HL-60 (cell line): ENCODE measurements around the gene STARD3.
A peak's percentile ranks its signal among the peaks of the same experiment; 100 is the strongest.

Source experiments
- DNase-seq, 2 experiments: peaks; one replicate each; pipeline ENCODE4 v3.0.0-alpha.2; 2010 to 2020; ENCODE audit warnings: low read depth in 1 of 2, low spot score in 1 of 2
- H3K27ac ChIP-seq: fragments of 250-450 bp; sonication (Bioruptor Pico); replicated peaks from 2 replicates; pipeline ENCODE4 v1.5.1; 2020; ENCODE audit warnings: mild to moderate bottlenecking, moderate library complexity
- H3K27me3 ChIP-seq: fragments of 250-450 bp; sonication (Bioruptor Pico); 2 replicates; pipeline ENCODE4 v1.5.1; 2021; ENCODE audit warnings: mild to moderate bottlenecking, moderate library complexity; ENCODE audit not compliant: insufficient read depth, poor library complexity, severe bottlenecking
- H3K4me3 ChIP-seq: replicated peaks from 2 replicates; pipeline ENCODE4 v1.5.1; 2011; ENCODE audit warnings: mild to moderate bottlenecking, control low read depth, low read length; ENCODE audit not compliant: insufficient read depth
- GABPA ChIP-seq: IDR thresholded peaks from 2 replicates; pipeline ENCODE4 v1.6.1; 2012; ENCODE audit warnings: low read depth
- POLR2AphosphoS5 ChIP-seq: IDR thresholded peaks from 2 replicates; pipeline ENCODE4 v1.6.1; 2012; ENCODE audit warnings: low read depth
- SPI1 ChIP-seq: IDR thresholded peaks from 2 replicates; pipeline ENCODE4 v1.6.1; 2012; ENCODE audit warnings: low read depth, mild to moderate bottlenecking, borderline replicate concordance
- TF ChIP-seq, protein P1 (sequence below): IDR thresholded peaks from 2 replicates; pipeline ENCODE4 v1.6.1; 2012; ENCODE audit warnings: low read depth; ENCODE audit not compliant: insufficient replicate concordance
- TF ChIP-seq, protein P2 (sequence below): IDR thresholded peaks from one replicate; pipeline ENCODE4 v1.5.1; 2011; ENCODE audit warnings: low read length, control low read depth, inconsistent platforms; ENCODE audit not compliant: insufficient read depth

Gene STARD3

DNA sequence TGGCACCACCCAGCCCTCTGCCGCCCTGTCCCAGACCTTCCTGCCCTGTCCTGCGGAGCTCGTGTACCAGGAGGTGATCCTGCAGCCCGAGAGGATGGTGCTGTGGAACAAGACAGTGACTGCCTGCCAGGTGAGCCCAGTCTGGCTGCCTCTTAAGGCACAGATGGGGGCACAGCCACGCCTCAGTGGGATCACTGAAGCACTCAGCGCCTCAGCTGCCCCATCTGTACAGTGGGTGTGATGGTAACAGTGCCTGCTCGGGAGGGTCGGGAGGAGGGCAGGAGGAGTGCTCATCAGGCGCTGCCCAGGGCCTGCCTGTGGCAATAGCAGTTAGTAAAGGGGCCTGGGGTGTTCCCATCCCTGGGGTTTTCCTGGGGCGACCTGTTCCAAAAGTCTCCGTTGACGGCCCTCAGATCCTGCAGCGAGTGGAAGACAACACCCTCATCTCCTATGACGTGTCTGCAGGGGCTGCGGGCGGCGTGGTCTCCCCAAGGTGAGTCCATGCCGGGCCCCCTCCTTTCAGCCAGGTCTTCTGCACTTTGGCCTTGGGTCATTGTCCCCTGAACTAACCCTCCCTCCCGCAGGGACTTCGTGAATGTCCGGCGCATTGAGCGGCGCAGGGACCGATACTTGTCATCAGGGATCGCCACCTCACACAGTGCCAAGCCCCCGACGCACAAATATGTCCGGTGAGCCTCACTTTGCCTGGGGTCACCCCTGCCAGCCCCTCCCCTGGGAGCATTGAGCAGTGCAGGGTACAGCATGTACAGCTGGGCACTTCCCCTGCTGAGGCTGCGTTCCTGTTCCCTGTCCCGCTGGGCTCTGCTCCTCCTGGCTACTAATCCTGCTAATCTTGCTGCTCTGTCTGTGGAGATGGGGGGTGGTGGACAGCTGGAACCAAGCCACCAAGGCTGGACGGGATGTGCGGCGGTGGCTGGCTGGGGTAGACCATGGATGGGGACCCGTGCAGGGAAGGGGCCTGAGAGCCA is 23.7 kb downstream of the STARD3 start:
- no peak for DNase-seq
- H3K27me3 ChIP-seq = no peaks in the 10 kb centered on the region
- H3K27ac ChIP-seq = no peak overlapping the region
- no peak overlapping the region for H3K4me3 ChIP-seq
- TF ChIP-seq POLR2AphosphoS5 (no peak), SPI1 (no peak), GABPA (no peak)
- TF ChIP-seq, protein P1, sequence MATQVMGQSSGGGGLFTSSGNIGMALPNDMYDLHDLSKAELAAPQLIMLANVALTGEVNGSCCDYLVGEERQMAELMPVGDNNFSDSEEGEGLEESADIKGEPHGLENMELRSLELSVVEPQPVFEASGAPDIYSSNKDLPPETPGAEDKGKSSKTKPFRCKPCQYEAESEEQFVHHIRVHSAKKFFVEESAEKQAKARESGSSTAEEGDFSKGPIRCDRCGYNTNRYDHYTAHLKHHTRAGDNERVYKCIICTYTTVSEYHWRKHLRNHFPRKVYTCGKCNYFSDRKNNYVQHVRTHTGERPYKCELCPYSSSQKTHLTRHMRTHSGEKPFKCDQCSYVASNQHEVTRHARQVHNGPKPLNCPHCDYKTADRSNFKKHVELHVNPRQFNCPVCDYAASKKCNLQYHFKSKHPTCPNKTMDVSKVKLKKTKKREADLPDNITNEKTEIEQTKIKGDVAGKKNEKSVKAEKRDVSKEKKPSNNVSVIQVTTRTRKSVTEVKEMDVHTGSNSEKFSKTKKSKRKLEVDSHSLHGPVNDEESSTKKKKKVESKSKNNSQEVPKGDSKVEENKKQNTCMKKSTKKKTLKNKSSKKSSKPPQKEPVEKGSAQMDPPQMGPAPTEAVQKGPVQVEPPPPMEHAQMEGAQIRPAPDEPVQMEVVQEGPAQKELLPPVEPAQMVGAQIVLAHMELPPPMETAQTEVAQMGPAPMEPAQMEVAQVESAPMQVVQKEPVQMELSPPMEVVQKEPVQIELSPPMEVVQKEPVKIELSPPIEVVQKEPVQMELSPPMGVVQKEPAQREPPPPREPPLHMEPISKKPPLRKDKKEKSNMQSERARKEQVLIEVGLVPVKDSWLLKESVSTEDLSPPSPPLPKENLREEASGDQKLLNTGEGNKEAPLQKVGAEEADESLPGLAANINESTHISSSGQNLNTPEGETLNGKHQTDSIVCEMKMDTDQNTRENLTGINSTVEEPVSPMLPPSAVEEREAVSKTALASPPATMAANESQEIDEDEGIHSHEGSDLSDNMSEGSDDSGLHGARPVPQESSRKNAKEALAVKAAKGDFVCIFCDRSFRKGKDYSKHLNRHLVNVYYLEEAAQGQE = no peak
- TF ChIP-seq, protein P2, sequence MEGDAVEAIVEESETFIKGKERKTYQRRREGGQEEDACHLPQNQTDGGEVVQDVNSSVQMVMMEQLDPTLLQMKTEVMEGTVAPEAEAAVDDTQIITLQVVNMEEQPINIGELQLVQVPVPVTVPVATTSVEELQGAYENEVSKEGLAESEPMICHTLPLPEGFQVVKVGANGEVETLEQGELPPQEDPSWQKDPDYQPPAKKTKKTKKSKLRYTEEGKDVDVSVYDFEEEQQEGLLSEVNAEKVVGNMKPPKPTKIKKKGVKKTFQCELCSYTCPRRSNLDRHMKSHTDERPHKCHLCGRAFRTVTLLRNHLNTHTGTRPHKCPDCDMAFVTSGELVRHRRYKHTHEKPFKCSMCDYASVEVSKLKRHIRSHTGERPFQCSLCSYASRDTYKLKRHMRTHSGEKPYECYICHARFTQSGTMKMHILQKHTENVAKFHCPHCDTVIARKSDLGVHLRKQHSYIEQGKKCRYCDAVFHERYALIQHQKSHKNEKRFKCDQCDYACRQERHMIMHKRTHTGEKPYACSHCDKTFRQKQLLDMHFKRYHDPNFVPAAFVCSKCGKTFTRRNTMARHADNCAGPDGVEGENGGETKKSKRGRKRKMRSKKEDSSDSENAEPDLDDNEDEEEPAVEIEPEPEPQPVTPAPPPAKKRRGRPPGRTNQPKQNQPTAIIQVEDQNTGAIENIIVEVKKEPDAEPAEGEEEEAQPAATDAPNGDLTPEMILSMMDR = no peak

DNA sequence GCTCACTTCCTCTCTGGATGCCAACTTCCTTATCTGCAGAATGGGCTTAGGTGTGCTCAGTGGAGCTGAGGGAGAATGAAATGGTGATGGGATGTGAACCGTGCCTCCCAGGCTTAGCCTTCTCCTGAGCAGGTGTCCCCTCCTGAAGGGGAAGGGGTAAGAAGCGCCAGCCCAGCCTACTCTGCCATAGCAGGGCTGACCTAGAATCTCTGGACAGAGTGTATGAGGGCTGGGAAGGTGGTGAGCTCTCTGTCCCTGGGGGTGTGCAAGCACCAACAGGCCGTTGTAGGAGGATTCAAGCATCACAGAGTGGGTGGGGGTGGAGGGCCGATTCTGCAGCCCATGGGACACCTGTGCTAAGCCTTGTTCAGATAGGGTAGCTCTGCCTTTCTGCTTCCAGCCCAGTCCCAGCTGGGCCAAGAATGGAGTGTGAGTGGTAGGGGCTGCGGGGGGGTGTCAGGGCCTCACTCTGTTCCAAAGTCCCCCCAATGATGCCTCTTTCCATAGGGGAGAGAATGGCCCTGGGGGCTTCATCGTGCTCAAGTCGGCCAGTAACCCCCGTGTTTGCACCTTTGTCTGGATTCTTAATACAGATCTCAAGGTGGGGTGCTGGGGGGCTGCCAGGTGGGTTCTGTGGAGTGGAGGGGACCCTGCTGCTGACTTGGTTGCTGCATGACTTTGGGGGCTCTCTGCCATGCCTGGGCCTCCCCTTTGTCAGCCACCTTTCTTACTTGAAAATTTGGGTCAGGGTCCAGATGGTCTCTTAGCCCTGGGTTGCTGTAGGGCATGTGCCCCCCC is 25.0 kb downstream of the STARD3 start:
- no peak for DNase-seq
- H3K27me3 ChIP-seq = peaks cover 11% of the 10 kb centered on the region
- H3K4me3 ChIP-seq = no peak overlapping the region
- no peak overlapping the region for H3K27ac ChIP-seq
- peak; percentile 74; the same call in 1 of the 2 replicates for TF ChIP-seq SPI1
- TF ChIP-seq, protein P1 = no peak

DNA sequence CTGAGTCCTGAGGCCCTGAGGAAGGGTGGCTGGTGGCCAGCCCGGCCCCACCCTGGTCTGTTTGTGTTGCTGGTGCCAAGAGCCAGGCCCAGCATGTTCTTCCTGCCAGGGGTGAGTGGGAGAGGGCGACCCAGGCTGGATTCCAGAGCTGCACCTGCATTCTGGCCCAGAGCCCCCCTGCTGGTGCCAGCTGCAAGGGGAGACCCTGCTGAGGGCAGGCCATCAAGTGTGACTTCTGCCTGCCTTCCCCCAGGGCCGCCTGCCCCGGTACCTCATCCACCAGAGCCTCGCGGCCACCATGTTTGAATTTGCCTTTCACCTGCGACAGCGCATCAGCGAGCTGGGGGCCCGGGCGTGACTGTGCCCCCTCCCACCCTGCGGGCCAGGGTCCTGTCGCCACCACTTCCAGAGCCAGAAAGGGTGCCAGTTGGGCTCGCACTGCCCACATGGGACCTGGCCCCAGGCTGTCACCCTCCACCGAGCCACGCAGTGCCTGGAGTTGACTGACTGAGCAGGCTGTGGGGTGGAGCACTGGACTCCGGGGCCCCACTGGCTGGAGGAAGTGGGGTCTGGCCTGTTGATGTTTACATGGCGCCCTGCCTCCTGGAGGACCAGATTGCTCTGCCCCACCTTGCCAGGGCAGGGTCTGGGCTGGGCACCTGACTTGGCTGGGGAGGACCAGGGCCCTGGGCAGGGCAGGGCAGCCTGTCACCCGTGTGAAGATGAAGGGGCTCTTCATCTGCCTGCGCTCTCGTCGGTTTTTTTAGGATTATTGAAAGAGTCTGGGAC is 25.8 kb downstream of the STARD3 start:
- no peak overlapping the region for H3K4me3 ChIP-seq
- no peak for DNase-seq
- H3K27ac ChIP-seq = no peak overlapping the region
- no peak for TF ChIP-seq POLR2AphosphoS5
- TF ChIP-seq SPI1 = no peak
- no peak for TF ChIP-seq GABPA
- TF ChIP-seq, protein P1 = no peak
- TF ChIP-seq, protein P2 = no peak
- peaks cover 20% of the 10 kb centered on the region for H3K27me3 ChIP-seq
